GM21360 (cell line): ENCODE data around the gene LRIT2.
A peak's percentile ranks its signal among the peaks of the same experiment; 100 is the strongest.

Source experiments
- ATAC-seq: cut with Tn5 transposase; IDR thresholded peaks from one replicate; pipeline ENCODE4 v1.9.1; 2021; ENCODE audit warnings: mild to moderate bottlenecking, moderate library complexity; ENCODE audit not compliant: unreplicated experiment

The LRIT2 gene

GRCh38 chr10:84208023-84208422 lies 17.3 kb downstream of the LRIT2 start:
- ATAC-seq, result no peak

GRCh38 chr10:84205853-84206525 lies 19.4 kb downstream of the LRIT2 start:
- ATAC-seq, result no peak

- ATAC-seq, result peak; percentile 66
Measured at GRCh38 chr10:84205049-84205852, 20.1 kb downstream of the LRIT2 start.

- no peak for ATAC-seq
Measured at GRCh38 chr10:84204610-84205009, 20.7 kb downstream of the LRIT2 start.

- peak; percentile 67 for ATAC-seq
Measured at GRCh38 chr10:84204122-84204521, 21.2 kb downstream of the LRIT2 start.

GRCh38 chr10:84202349-84202748 lies 23.0 kb downstream of the LRIT2 start:
- ATAC-seq, result no peak

GRCh38 chr10:84201682-84202081 lies 23.7 kb downstream of the LRIT2 start:
- ATAC-seq, result no peak

GRCh38 chr10:84201244-84201606 lies 24.1 kb downstream of the LRIT2 start:
- ATAC-seq, result no peak

GRCh38 chr10:84200537-84201243 lies 24.7 kb downstream of the LRIT2 start:
- ATAC-seq, result no peak

GRCh38 chr10:84198206-84198915 lies 27.0 kb downstream of the LRIT2 start:
- ATAC-seq, result no peak

GRCh38 chr10:84197643-84198042 lies 27.7 kb downstream of the LRIT2 start:
- ATAC-seq, result no peak

GRCh38 chr10:84196941-84197340 lies 28.4 kb downstream of the LRIT2 start:
- ATAC-seq, result no peak

GRCh38 chr10:84196083-84196482 lies 29.3 kb downstream of the LRIT2 start:
- ATAC-seq, result no peak

GRCh38 chr10:84195044-84195830 lies 30.1 kb downstream of the LRIT2 start:
- ATAC-seq, result no peak

- ATAC-seq, result peak; percentile 68
Measured at GRCh38 chr10:84194424-84195043, 30.8 kb downstream of the LRIT2 start, which contains the start of gene CDHR1. Gene CDHR1, plus strand, starts transcription at chr10:84194537. Its CDS starts 224 bp downstream, at chr10:84194761.

- ATAC-seq, result peak; percentile 4
Measured at GRCh38 chr10:84193846-84194423, 31.4 kb downstream of the LRIT2 start.

GRCh38 chr10:84193327-84193726 lies 32.0 kb downstream of the LRIT2 start:
- no peak for ATAC-seq

GRCh38 chr10:84191106-84191505 lies 34.2 kb downstream of the LRIT2 start:
- ATAC-seq, result no peak

- ATAC-seq, result no peak
Measured at GRCh38 chr10:84190621-84191020, 34.7 kb downstream of the LRIT2 start.
